ENCODE measurements around the gene SFTPA1. TPM values are rescaled to one million over a fixed set of nuclear protein-coding genes. Genes with fewer than 3 reads are reported as not detected.
"Not testable (repeated sequence)": the region's sequence is repeated elsewhere in the genome, so short reads cannot be mapped to it uniquely, and the experiment has no call there.

SFTPA1 gene
- total RNA-seq, 1 donor from 2014 or later = not detected

DNA sequence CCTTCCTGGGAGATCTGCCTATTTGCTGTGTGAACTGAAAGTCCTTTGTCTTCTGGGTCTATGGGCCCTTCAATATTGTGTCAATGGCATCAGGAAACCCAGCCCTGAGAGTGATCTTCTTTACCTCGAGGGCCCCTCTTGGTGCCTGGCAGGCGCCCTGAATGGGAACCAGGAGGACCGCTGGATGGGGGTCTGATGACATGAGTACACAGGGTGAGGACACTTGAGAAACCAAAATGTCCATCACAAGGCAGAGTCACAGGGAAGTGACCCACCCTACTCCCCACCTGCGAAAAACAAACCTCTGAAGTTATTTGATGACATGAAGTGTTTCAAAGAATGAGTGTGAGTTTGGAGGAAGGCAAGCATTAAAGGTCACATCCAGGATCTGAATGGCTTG lies 17.3 kb downstream of the SFTPA1 start:
- peaks cover 2% of the 10 kb centered on the region for H3K27me3 Mint-ChIP-seq (ENCODE audit: unreplicated experiment)
- no peaks in the 10 kb centered on the region for H3K36me3 Mint-ChIP-seq (ENCODE audit: low read depth, unreplicated experiment)
- no peak overlapping the region for H3K27ac Mint-ChIP-seq (ENCODE audit: unreplicated experiment)
- H3K4me1 Mint-ChIP-seq (ENCODE audit: unreplicated experiment) = no peaks in the 10 kb centered on the region
- H3K4me3 Mint-ChIP-seq (ENCODE audit: unreplicated experiment) = no peak overlapping the region
- DNase-seq (ENCODE audit: low spot score) = no peak
- no peak for TF ChIP-seq CTCF (IDR thresholded peaks at IDR 0.05; ENCODE audit: unreplicated experiment)
- no peaks in the 10 kb centered on the region for H3K9me3 Mint-ChIP-seq (ENCODE audit: unreplicated experiment)

DNA sequence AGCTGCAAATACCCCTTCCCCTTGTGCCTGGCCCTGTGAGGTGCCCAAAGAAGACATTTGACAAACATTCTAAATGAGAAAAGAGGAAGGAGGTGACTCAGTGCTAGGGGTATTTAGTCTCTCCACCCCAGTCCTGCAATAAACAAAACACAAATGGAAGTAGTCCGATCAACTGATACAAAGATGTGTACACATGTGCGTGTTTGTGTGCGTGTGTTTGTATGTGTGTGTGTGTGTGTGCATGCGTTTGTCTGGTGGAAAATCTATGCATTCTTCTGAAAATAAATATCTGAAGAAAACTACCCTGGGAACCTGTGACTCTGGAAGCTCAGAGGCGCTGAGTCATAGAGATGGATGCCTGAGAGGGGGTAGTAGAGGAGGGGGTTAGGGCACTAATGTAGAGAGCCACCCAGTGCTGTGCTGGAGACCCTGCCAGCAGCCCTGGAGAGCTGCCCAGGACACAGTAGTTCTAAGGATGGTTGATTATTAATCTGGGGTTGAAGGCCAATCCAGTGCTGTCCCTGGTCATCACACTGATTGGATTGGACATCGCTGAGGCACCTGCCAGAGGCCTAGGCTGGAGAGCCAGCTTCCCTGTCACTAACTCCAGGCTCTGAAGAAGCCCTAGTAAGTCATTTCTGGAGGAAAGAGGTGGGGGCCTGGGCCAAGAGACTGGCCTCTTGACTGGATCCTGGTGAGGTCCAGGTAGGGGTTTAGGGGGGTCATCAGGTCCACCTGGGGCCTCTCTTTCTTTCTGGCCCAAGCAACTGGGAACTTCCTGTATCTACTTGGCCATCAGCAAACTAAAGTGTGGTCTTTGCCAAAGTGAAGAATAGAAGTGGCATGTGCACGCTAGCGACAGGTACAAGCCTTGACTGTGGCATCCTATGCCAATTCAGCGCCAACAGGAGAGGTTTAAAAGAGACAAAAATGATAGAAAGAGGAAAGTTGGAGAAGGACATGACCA lies 18.5 kb downstream of the SFTPA1 start:
- Mint-ChIP-seq H3K4me3 (ENCODE audit: unreplicated experiment) (no peak overlapping the region), H3K36me3 (ENCODE audit: low read depth, unreplicated experiment) (no peaks in the 10 kb centered on the region), H3K27ac (ENCODE audit: unreplicated experiment) (no peak overlapping the region), H3K27me3 (ENCODE audit: unreplicated experiment) (peaks cover 4% of the 10 kb centered on the region), H3K4me1 (ENCODE audit: unreplicated experiment) (no peaks in the 10 kb centered on the region), H3K9me3 (ENCODE audit: unreplicated experiment) (no peaks in the 10 kb centered on the region)
- no peak for DNase-seq (ENCODE audit: low spot score)
- no peak for TF ChIP-seq CTCF (IDR thresholded peaks at IDR 0.05; ENCODE audit: unreplicated experiment)

- H3K36me3 Mint-ChIP-seq (ENCODE audit: low read depth, unreplicated experiment) = no peaks in the 10 kb centered on the region
- no peaks in the 10 kb centered on the region for H3K4me1 Mint-ChIP-seq (ENCODE audit: unreplicated experiment)
- no peak overlapping the region for H3K27ac Mint-ChIP-seq (ENCODE audit: unreplicated experiment)
- peaks cover 4% of the 10 kb centered on the region for H3K27me3 Mint-ChIP-seq (ENCODE audit: unreplicated experiment)
- TF ChIP-seq CTCF (IDR thresholded peaks at IDR 0.05; ENCODE audit: unreplicated experiment) = no peak
- no peak for DNase-seq (ENCODE audit: low spot score)
- no peak overlapping the region for H3K4me3 Mint-ChIP-seq (ENCODE audit: unreplicated experiment)
- no peaks in the 10 kb centered on the region for H3K9me3 Mint-ChIP-seq (ENCODE audit: unreplicated experiment)
Measured at GRCh38 chr10:79629955-79630327, 19.2 kb downstream of the SFTPA1 start.

GRCh38 chr10:79636654-79637199 lies 26.0 kb downstream of the SFTPA1 start:
- DNase-seq (ENCODE audit: low spot score); H3K4me1 Mint-ChIP-seq (ENCODE audit: unreplicated experiment); H3K27ac Mint-ChIP-seq (ENCODE audit: unreplicated experiment); H3K4me3 Mint-ChIP-seq (ENCODE audit: unreplicated experiment); H3K9me3 Mint-ChIP-seq (ENCODE audit: unreplicated experiment); H3K27me3 Mint-ChIP-seq (ENCODE audit: unreplicated experiment); H3K36me3 Mint-ChIP-seq (ENCODE audit: low read depth, unreplicated experiment): not testable (repeated sequence)

- no peak for TF ChIP-seq CTCF (IDR thresholded peaks at IDR 0.05; ENCODE audit: unreplicated experiment)
- Mint-ChIP-seq H3K27ac (ENCODE audit: unreplicated experiment) (no peak overlapping the region), H3K4me3 (ENCODE audit: unreplicated experiment) (no peak overlapping the region), H3K27me3 (ENCODE audit: unreplicated experiment) (peaks cover under 1% of the 10 kb centered on the region), H3K36me3 (ENCODE audit: low read depth, unreplicated experiment) (no peaks in the 10 kb centered on the region), H3K9me3 (ENCODE audit: unreplicated experiment) (no peaks in the 10 kb centered on the region), H3K4me1 (ENCODE audit: unreplicated experiment) (no peaks in the 10 kb centered on the region)
- no peak for DNase-seq (ENCODE audit: low spot score)
Measured at GRCh38 chr10:79638318-79638717, 27.6 kb downstream of the SFTPA1 start.

GRCh38 chr10:79652695-79653094 lies 42.0 kb downstream of the SFTPA1 start:
- not testable (repeated sequence) for H3K27ac Mint-ChIP-seq (ENCODE audit: unreplicated experiment); H3K9me3 Mint-ChIP-seq (ENCODE audit: unreplicated experiment)

GRCh38 chr10:79663287-79663686 lies 52.5 kb downstream of the SFTPA1 start:
- H3K4me3 Mint-ChIP-seq (ENCODE audit: unreplicated experiment); H3K4me1 Mint-ChIP-seq (ENCODE audit: unreplicated experiment); H3K9me3 Mint-ChIP-seq (ENCODE audit: unreplicated experiment); DNase-seq (ENCODE audit: low spot score); H3K27ac Mint-ChIP-seq (ENCODE audit: unreplicated experiment); H3K27me3 Mint-ChIP-seq (ENCODE audit: unreplicated experiment); H3K36me3 Mint-ChIP-seq (ENCODE audit: low read depth, unreplicated experiment): not testable (repeated sequence)

More at GRCh38 chr10:79652695-79653094, 42.0 kb downstream of the SFTPA1 start:
- not testable (repeated sequence) for H3K36me3 Mint-ChIP-seq (ENCODE audit: low read depth, unreplicated experiment); DNase-seq (ENCODE audit: low spot score); H3K27me3 Mint-ChIP-seq (ENCODE audit: unreplicated experiment); H3K4me3 Mint-ChIP-seq (ENCODE audit: unreplicated experiment); H3K4me1 Mint-ChIP-seq (ENCODE audit: unreplicated experiment)

GRCh38 chr10:79664686-79665085 lies 53.9 kb downstream of the SFTPA1 start:
- not testable (repeated sequence) for H3K27me3 Mint-ChIP-seq (ENCODE audit: unreplicated experiment); H3K4me1 Mint-ChIP-seq (ENCODE audit: unreplicated experiment); H3K9me3 Mint-ChIP-seq (ENCODE audit: unreplicated experiment); H3K27ac Mint-ChIP-seq (ENCODE audit: unreplicated experiment); H3K4me3 Mint-ChIP-seq (ENCODE audit: unreplicated experiment); H3K36me3 Mint-ChIP-seq (ENCODE audit: low read depth, unreplicated experiment); DNase-seq (ENCODE audit: low spot score)

Data from endothelial cell (in vitro differentiated cells).